Activated B cell treated with CpG ODN at 0.5 μM for 24 hours (primary cell): ENCODE results near the gene FBLN5. TPM values are rescaled to one million over a fixed set of nuclear protein-coding genes. Genes with fewer than 3 reads are reported as not detected.

Experiments
- ATAC-seq: fragments of 200-7000 bp; cut with Tn5 transposase; one replicate; pipeline ENCODE4 v1.10.0; 2021; ENCODE audit warnings: low read depth, mild to moderate bottlenecking, moderate library complexity
- CTCF ChIA-PET: fragments of 350-600 bp; sonication (Branson Sonifier 250); formaldehyde crosslinking; loops from one replicate; lab custom pipeline; 2021; ENCODE audit warnings: antibody characterized with exemption; lab: Charles Lee
- POLR2A ChIA-PET: fragments of 350-600 bp; sonication (Branson Sonifier 250); formaldehyde crosslinking; loops from one replicate; lab custom pipeline; 2021; ENCODE audit warnings: antibody characterized with exemption; lab: Charles Lee
- DNase-seq: peaks from one replicate; pipeline ENCODE4 v3.0.0; 2022
- H3K27ac Mint-ChIP-seq: one replicate; pipeline ENCODE4 v1.8.0; 2020; ENCODE audit warnings: mixed read lengths
- H3K27me3 Mint-ChIP-seq: one replicate; pipeline ENCODE4 v1.8.0; 2021; ENCODE audit warnings: mixed read lengths
- H3K36me3 Mint-ChIP-seq: one replicate; pipeline ENCODE4 v1.8.0; 2021; ENCODE audit warnings: low read depth, mixed read lengths
- H3K4me1 Mint-ChIP-seq: one replicate; pipeline ENCODE4 v1.8.0; 2021; ENCODE audit warnings: mixed read lengths
- H3K4me3 Mint-ChIP-seq: one replicate; pipeline ENCODE4 v1.8.0; 2020; ENCODE audit warnings: mild to moderate bottlenecking, mixed read lengths
- H3K9me3 Mint-ChIP-seq: one replicate; pipeline ENCODE4 v1.8.0; 2020; ENCODE audit warnings: mixed read lengths
- CTCF ChIP-seq: fragments of 200-600 bp; IDR thresholded peaks from one replicate; pipeline ENCODE4 v1.8.0; 2022; ENCODE audit warnings: antibody characterized with exemption, mild to moderate bottlenecking
- intact Hi-C: fragments of 100-400 bp; cut with micrococcal nuclease; formaldehyde crosslinking; loops from one replicate; pipeline ENCODE4 v1.15.1; 2024
- total RNA-seq: library from RNA; stranded (reverse); gene quantifications from 2 replicates; pipeline ENCODE4 v1.2.3, GENCODE V29; 2022

FBLN5 gene
- total RNA-seq, 1 donor from 2014 or later, result not detected

GRCh38 chr14:91946622-91947474, 646 bp downstream of the FBLN5 start:
- DNase-seq, result no peak
- peaks cover 44% of the 10 kb centered on the region for H3K27me3 Mint-ChIP-seq
- no peak for ATAC-seq
- no peak for TF ChIP-seq CTCF
- no peak overlapping the region for H3K27ac Mint-ChIP-seq
- peaks cover 10% of the 10 kb centered on the region for H3K4me1 Mint-ChIP-seq
- ChIA-PET CTCF (no interaction called here), POLR2A (no interaction called here)
- H3K4me3 Mint-ChIP-seq, result peak overlapping the region; percentile 70
- intact Hi-C loops, result no loop called here
- no peaks in the 10 kb centered on the region for H3K9me3 Mint-ChIP-seq
- H3K36me3 Mint-ChIP-seq, result no peaks in the 10 kb centered on the region

- Mint-ChIP-seq H3K27me3 (peaks cover 45% of the 10 kb centered on the region), H3K9me3 (no peaks in the 10 kb centered on the region), H3K36me3 (no peaks in the 10 kb centered on the region), H3K27ac (no peak overlapping the region), H3K4me3 (no peak overlapping the region), H3K4me1 (peaks cover 10% of the 10 kb centered on the region)
- TF ChIP-seq CTCF, result no peak
- DNase-seq, result no peak
- CTCF ChIA-PET, result no interaction called here
- intact Hi-C loops, result no loop called here
- ATAC-seq, result no peak
- POLR2A ChIA-PET, result no interaction called here
Measured at GRCh38 chr14:91945751-91946621, 1.5 kb downstream of the FBLN5 start.

GRCh38 chr14:91942946-91943345, 4.5 kb downstream of the FBLN5 start:
- ChIA-PET POLR2A (no interaction called here), CTCF (no interaction called here)
- intact Hi-C loops, result no loop called here
- Mint-ChIP-seq H3K9me3 (no peaks in the 10 kb centered on the region), H3K27ac (no peak overlapping the region), H3K27me3 (peaks cover 30% of the 10 kb centered on the region), H3K36me3 (no peaks in the 10 kb centered on the region), H3K4me3 (no peak overlapping the region), H3K4me1 (peaks cover 10% of the 10 kb centered on the region)
- no peak for ATAC-seq
- DNase-seq, result no peak
- TF ChIP-seq CTCF, result no peak

- ATAC-seq (no peak), DNase-seq (no peak)
- no peaks in the 10 kb centered on the region for H3K36me3 Mint-ChIP-seq
- POLR2A ChIA-PET, result no interaction called here
- no peak overlapping the region for H3K27ac Mint-ChIP-seq
- H3K4me3 Mint-ChIP-seq, result no peak overlapping the region
- CTCF ChIA-PET, result no interaction called here
- intact Hi-C loops, result no loop called here
- peaks cover 30% of the 10 kb centered on the region for H3K27me3 Mint-ChIP-seq
- H3K9me3 Mint-ChIP-seq, result no peaks in the 10 kb centered on the region
- no peak for TF ChIP-seq CTCF
- peaks cover 7% of the 10 kb centered on the region for H3K4me1 Mint-ChIP-seq
Measured at GRCh38 chr14:91942128-91942527, 5.4 kb downstream of the FBLN5 start.

GRCh38 chr14:91940209-91940608, 7.3 kb downstream of the FBLN5 start:
- intact Hi-C loops, result no loop called here
- no peak overlapping the region for H3K4me3 Mint-ChIP-seq
- POLR2A ChIA-PET, result no interaction called here
- ATAC-seq, result no peak
- DNase-seq, result no peak
- no peaks in the 10 kb centered on the region for H3K9me3 Mint-ChIP-seq
- H3K36me3 Mint-ChIP-seq, result no peaks in the 10 kb centered on the region
- H3K4me1 Mint-ChIP-seq, result no peaks in the 10 kb centered on the region
- H3K27ac Mint-ChIP-seq, result no peak overlapping the region
- no peak for TF ChIP-seq CTCF
- peaks cover 18% of the 10 kb centered on the region for H3K27me3 Mint-ChIP-seq
- CTCF ChIA-PET, result no interaction called here
